Measurements from ENCODE around the gene TMEM82. TPM values are rescaled to one million over a fixed set of nuclear protein-coding genes. Genes with fewer than 3 reads are reported as not detected.

Gene TMEM82
- total RNA-seq, 2 donors from 2014 or later, result 0.46 to 3.2 TPM

DNA sequence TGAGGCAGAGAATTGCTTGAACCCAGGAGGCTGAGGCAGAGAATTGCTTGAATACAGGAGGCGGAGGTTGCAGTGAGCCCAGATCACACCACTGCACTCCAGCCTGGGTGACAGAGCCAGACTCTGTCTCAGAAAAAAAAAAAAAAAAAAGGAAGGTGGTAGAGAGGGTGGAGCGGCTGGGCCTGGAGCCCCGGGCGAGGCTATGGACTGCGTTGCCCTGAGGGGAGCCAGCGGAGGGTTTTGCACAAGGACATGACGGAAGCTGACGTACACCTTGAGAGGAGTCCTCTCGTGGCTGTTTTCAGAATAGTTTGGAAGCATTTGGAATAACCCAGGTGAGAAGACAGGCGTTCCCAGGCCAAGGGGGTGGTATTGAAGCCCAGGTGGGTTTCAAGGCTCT lies 9.4 kb downstream of the TMEM82 start:
- no peak overlapping the region for H3K9ac ChIP-seq (ENCODE audit: extremely low read depth, low read length, poor library complexity, severe bottlenecking)
- Mint-ChIP-seq H3K27ac (no peak overlapping the region), H3K27me3 (ENCODE audit: insufficient read depth) (peaks cover 12% of the 10 kb centered on the region), H3K4me3 (no peak overlapping the region), H3K9me3 (peaks cover 1% of the 10 kb centered on the region), H3K36me3 (ENCODE audit: low read depth) (peaks cover 2% of the 10 kb centered on the region), H3K4me1 (peaks cover 7% of the 10 kb centered on the region)
- H3K27me3 ChIP-seq (ENCODE audit: control insufficient read depth, insufficient read depth, low read length, poor library complexity, severe bottlenecking), result no peaks in the 10 kb centered on the region
- DNase-seq, result no peak
- H3K27ac ChIP-seq (ENCODE audit: low read depth, low read length), result no peak overlapping the region
- 88 to 95% methylated on average over 4 to 10 of the region's 10 CpGs for WGBS, 2 experiments (ENCODE audit: insufficient coverage in 1 of 2, insufficient read length in 1 of 2)
- no peaks in the 10 kb centered on the region for H3K9me3 ChIP-seq (ENCODE audit: control insufficient read depth, low read length)
- no peaks in the 10 kb centered on the region for H3K36me3 ChIP-seq (ENCODE audit: control insufficient read depth, insufficient read depth, low read length)
- no peaks in the 10 kb centered on the region for H3K4me1 ChIP-seq (ENCODE audit: control insufficient read depth, insufficient read depth, low read length)
- H3K4me3 ChIP-seq (ENCODE audit: low read length), result no peak overlapping the region
- TF ChIP-seq, protein P1, sequence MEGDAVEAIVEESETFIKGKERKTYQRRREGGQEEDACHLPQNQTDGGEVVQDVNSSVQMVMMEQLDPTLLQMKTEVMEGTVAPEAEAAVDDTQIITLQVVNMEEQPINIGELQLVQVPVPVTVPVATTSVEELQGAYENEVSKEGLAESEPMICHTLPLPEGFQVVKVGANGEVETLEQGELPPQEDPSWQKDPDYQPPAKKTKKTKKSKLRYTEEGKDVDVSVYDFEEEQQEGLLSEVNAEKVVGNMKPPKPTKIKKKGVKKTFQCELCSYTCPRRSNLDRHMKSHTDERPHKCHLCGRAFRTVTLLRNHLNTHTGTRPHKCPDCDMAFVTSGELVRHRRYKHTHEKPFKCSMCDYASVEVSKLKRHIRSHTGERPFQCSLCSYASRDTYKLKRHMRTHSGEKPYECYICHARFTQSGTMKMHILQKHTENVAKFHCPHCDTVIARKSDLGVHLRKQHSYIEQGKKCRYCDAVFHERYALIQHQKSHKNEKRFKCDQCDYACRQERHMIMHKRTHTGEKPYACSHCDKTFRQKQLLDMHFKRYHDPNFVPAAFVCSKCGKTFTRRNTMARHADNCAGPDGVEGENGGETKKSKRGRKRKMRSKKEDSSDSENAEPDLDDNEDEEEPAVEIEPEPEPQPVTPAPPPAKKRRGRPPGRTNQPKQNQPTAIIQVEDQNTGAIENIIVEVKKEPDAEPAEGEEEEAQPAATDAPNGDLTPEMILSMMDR (conservative IDR thresholded peaks at IDR 0.05), result no peak

GRCh38 chr1:15753776-15754175 lies 11.5 kb downstream of the TMEM82 start:
- 86 to 94% methylated on average over 9 to 10 of the region's 10 CpGs for WGBS, 2 experiments (ENCODE audit: insufficient coverage in 1 of 2, insufficient read length in 1 of 2)
- no peak overlapping the region for H3K4me3 ChIP-seq (ENCODE audit: low read length)
- H3K9me3 ChIP-seq (ENCODE audit: control insufficient read depth, low read length), result no peaks in the 10 kb centered on the region
- peaks cover 7% of the 10 kb centered on the region for H3K4me1 ChIP-seq (ENCODE audit: control insufficient read depth, insufficient read depth, low read length)
- Mint-ChIP-seq H3K9me3 (peaks cover 1% of the 10 kb centered on the region), H3K27me3 (ENCODE audit: insufficient read depth) (peaks cover 18% of the 10 kb centered on the region), H3K27ac (no peak overlapping the region), H3K4me3 (no peak overlapping the region), H3K36me3 (ENCODE audit: low read depth) (peaks cover 2% of the 10 kb centered on the region), H3K4me1 (peaks cover 10% of the 10 kb centered on the region)
- no peaks in the 10 kb centered on the region for H3K27me3 ChIP-seq (ENCODE audit: control insufficient read depth, insufficient read depth, low read length, poor library complexity, severe bottlenecking)
- DNase-seq, result no peak
- no peak overlapping the region for H3K27ac ChIP-seq (ENCODE audit: low read depth, low read length)
- no peaks in the 10 kb centered on the region for H3K36me3 ChIP-seq (ENCODE audit: control insufficient read depth, insufficient read depth, low read length)
- H3K9ac ChIP-seq (ENCODE audit: extremely low read depth, low read length, poor library complexity, severe bottlenecking), result no peak overlapping the region
- TF ChIP-seq, protein P1 (conservative IDR thresholded peaks at IDR 0.05), result no peak

- Histone ChIP-seq H3K9me3 (ENCODE audit: control insufficient read depth, low read length) (no peaks in the 10 kb centered on the region), H3K9ac (ENCODE audit: extremely low read depth, low read length, poor library complexity, severe bottlenecking) (no peak overlapping the region), H3K27me3 (ENCODE audit: control insufficient read depth, insufficient read depth, low read length, poor library complexity, severe bottlenecking) (no peaks in the 10 kb centered on the region), H3K36me3 (ENCODE audit: control insufficient read depth, insufficient read depth, low read length) (no peaks in the 10 kb centered on the region), H3K4me3 (ENCODE audit: low read length) (no peak overlapping the region), H3K27ac (ENCODE audit: low read depth, low read length) (no peak overlapping the region), H3K4me1 (ENCODE audit: control insufficient read depth, insufficient read depth, low read length) (peaks cover 7% of the 10 kb centered on the region)
- Mint-ChIP-seq H3K4me1 (peaks cover 10% of the 10 kb centered on the region), H3K4me3 (no peak overlapping the region), H3K36me3 (ENCODE audit: low read depth) (peaks cover 2% of the 10 kb centered on the region), H3K9me3 (peaks cover 1% of the 10 kb centered on the region), H3K27me3 (ENCODE audit: insufficient read depth) (peaks cover 18% of the 10 kb centered on the region), H3K27ac (no peak overlapping the region)
- TF ChIP-seq, protein P1 (conservative IDR thresholded peaks at IDR 0.05), result no peak
- WGBS, 2 experiments (ENCODE audit: insufficient coverage in 1 of 2, insufficient read length in 1 of 2), result 96% methylated on average over 2 of the region's 2 CpGs; no CpG with 5 or more reads in 1 of the 2 experiments
- no peak for DNase-seq
Measured at GRCh38 chr1:15755021-15755645, 12.8 kb downstream of the TMEM82 start.

All from endodermal cell (in vitro differentiated cells).